WTC11 (cell line): ENCODE results near the gene GHRHR.

Experiments
- ATF2 ChIP-seq: sonication (generic); formaldehyde crosslinking; IDR thresholded peaks from 2 replicates; pipeline ENCODE4 v1.8.1; 2022; ENCODE audit warnings: low read depth, missing genetic modification reagents, borderline replicate concordance
- CTCF ChIP-seq: fragments of 200-600 bp; IDR thresholded peaks from 2 replicates; pipeline ENCODE4 v1.8.0; 2022; ENCODE audit warnings: antibody characterized with exemption
- FOXJ3 ChIP-seq: sonication (generic); formaldehyde crosslinking; IDR thresholded peaks from 2 replicates; pipeline ENCODE4 v1.9.0; 2021; ENCODE audit warnings: missing genetic modification reagents, mild to moderate bottlenecking, borderline replicate concordance
- FOXP1 ChIP-seq: sonication (generic); formaldehyde crosslinking; IDR thresholded peaks from 2 replicates; pipeline ENCODE4 v1.8.0; 2022; ENCODE audit warnings: missing genetic modification reagents, mild to moderate bottlenecking, moderate library complexity, borderline replicate concordance
- JUN ChIP-seq: sonication (generic); formaldehyde crosslinking; IDR thresholded peaks from 2 replicates; pipeline ENCODE4 v1.8.0; 2023; ENCODE audit warnings: mild to moderate bottlenecking, missing genetic modification reagents
- MAX ChIP-seq: sonication (generic); formaldehyde crosslinking; IDR thresholded peaks from 2 replicates; pipeline ENCODE4 v1.8.0; 2022; ENCODE audit warnings: mild to moderate bottlenecking, missing genetic modification reagents
- MLX ChIP-seq: sonication (generic); formaldehyde crosslinking; IDR thresholded peaks from 2 replicates; pipeline ENCODE4 v1.8.1; 2023; ENCODE audit warnings: mild to moderate bottlenecking, missing genetic modification reagents, moderate library complexity
- NFYB ChIP-seq: sonication (generic); formaldehyde crosslinking; conservative IDR thresholded peaks from 2 replicates; pipeline ENCODE4 v1.8.0; 2022; ENCODE audit warnings: low read depth, missing genetic modification reagents
- NR1H2 ChIP-seq: sonication (generic); formaldehyde crosslinking; IDR thresholded peaks from 2 replicates; pipeline ENCODE4 v1.9.0; 2021; ENCODE audit warnings: mild to moderate bottlenecking, moderate library complexity, missing genetic modification reagents
- PRDM15 ChIP-seq: sonication (generic); formaldehyde crosslinking; IDR thresholded peaks from 2 replicates; pipeline ENCODE4 v1.8.0; 2022; ENCODE audit warnings: missing genetic modification reagents
- USF1 ChIP-seq: sonication (generic); formaldehyde crosslinking; IDR thresholded peaks from 2 replicates; pipeline ENCODE4 v1.8.0; 2022; ENCODE audit warnings: mild to moderate bottlenecking, missing genetic modification reagents
- USF2 ChIP-seq: sonication (generic); formaldehyde crosslinking; IDR thresholded peaks from 2 replicates; pipeline ENCODE4 v1.8.1; 2023; ENCODE audit warnings: mild to moderate bottlenecking, missing genetic modification reagents, moderate library complexity
- ZNF396 ChIP-seq: fragments of 250-450 bp; sonication (Bioruptor Pico); IDR thresholded peaks from 2 replicates; pipeline ENCODE4 v1.8.0; 2021; ENCODE audit warnings: mild to moderate bottlenecking, moderate library complexity, borderline replicate concordance

- TF ChIP-seq MLX (CRISPR knock-in tag) (no peak), USF1 (CRISPR knock-in tag) (no peak), CTCF (no peak), JUN (CRISPR knock-in tag) (no peak), MAX (CRISPR knock-in tag) (no peak), ZNF396 (CRISPR knock-in tag) (no peak), USF2 (no peak), NR1H2 (CRISPR knock-in tag) (no peak), FOXJ3 (no peak), FOXP1 (CRISPR knock-in tag) (no peak), PRDM15 (CRISPR knock-in tag) (no peak), ATF2 (CRISPR knock-in tag) (no peak), NFYB (no peak)
Measured at GRCh38 chr7:30916767-30917166, 47.0 kb upstream of the GHRHR start.
